Medulla oblongata (tissue), 1 donor: ENCODE data around the gene BIRC2.
"Not testable (repeated sequence)": the region's sequence is repeated elsewhere in the genome, so short reads cannot be mapped to it uniquely, and the experiment has no call there.

ENCODE experiments used
- DNase-seq: peaks from one replicate; pipeline ENCODE4 v3.0.0-alpha.2; 2015; ENCODE audit errors: extremely low spot score

The BIRC2 gene

GRCh38 chr11:102346748-102347461, at the start of gene BIRC2:
Gene BIRC2, plus strand, starts transcription at chr11:102347214. Its CDS starts 2,641 bp downstream, at chr11:102349855.
- peak; percentile 96 for DNase-seq

GRCh38 chr11:102300837-102301236, 46.2 kb upstream of the BIRC2 start:
- DNase-seq, result not testable (repeated sequence)

DNA sequence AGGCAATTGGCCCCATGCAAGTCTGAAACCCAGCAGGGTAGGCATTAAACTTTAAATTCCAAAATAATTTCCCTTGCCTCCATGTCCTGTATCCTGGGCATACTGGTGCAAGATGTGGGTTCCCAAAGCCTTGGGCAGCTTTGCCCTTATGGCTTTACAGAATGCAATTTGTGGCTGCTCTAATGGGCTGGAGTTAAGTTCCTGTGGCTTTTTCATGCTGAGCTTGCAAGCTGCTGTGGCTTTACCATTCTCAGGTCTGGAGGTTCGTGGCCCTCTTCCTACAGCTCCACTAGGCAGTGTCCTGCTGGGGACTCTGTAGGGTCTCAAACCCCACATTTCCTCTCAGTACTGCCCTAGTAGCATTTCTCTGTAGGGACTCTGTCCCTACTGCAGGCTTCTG, 44.8 kb upstream of the BIRC2 start:
- DNase-seq, result no peak

GRCh38 chr11:102304686-102305085, 42.3 kb upstream of the BIRC2 start:
- no peak for DNase-seq

GRCh38 chr11:102305352-102306047, 41.5 kb upstream of the BIRC2 start:
- DNase-seq, result no peak

GRCh38 chr11:102306048-102306597, 40.9 kb upstream of the BIRC2 start:
- no peak for DNase-seq

DNA sequence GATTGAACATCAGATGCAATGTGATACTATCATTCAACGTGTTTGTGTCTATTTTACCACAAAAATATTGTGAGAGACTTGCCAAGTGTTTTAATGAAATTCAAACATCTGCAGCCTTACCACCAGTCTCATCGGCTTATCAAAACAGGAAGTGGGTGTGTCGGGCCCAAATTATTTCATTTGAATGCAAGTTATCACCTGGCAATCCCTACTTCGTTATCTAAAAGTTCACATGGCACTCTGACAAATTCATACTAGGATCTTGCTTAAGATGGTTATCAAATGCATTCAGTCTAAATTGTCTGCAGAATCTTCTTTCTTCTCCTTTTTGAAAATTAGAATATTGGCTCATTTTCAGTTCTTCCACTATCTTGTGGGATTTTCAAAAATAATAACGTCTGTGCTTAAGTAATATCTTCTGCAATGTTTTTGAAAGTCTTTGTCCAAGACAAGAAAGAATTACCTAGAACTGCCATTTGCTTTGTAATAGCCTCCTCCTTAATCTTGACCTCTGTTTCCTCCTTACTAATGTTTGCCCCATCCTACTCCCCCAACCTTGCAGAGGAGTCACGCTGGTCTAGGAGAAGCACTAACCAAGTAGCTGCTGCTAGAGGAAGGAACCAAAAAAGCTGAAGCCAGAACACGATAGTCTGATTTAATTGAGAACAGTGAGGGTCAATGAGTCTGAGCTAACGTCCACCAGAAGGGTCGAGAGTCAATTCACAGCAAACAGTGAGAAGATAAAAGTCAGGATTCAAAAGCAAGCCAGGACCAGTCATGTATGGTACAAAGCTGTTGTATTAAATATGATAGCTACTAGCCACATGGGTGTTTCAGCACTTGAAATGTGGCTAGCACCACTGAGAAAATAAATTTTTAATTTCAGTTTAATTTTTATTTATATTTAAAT, 39.9 kb upstream of the BIRC2 start:
- no peak for DNase-seq

- DNase-seq, result no peak
These were observed 39.3 kb upstream of the BIRC2 start for GRCh38 chr11:102307727-102308038.

DNA sequence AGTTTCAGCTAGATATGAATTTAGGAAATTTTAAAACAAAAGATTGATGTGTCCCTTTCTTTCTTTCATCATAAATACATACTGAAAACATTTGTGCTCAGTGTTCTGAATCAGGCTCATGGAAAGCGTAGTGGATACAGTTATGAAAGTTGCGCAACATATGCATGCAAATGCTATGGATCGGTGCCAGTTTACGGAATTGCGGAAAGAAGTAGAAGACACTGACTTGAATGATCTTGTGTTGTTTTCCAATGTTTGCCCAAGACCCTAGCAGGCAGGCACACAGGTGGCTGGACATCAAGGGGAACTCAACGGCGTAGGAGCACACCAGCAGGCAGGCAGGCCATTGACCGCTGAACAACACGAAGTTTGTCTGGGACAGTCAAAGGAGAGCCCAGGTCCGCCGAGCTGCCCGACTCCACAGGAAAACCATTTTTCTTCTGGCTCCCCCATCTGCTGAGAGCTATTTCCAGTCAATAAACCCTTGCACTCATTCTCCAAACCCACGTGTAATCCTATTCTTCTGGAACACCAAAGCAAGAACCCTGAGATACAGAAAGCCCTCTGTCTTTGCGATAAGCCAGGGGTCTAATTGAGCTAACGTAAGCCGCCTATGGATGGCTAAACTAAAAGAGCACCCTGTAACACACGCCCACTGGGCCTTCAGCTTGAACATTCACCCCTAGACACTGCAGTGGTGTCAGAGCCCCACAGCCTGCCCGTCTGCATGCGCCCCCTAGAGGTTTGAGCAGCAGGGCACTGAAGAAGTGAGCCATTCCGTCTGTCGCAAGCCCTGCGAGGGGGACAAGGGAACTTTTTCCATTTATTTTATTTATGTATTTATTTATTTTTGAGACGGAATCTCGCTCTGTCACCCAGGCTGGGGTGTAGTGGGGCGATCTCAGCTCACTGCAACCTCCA, 37.1 kb upstream of the BIRC2 start:
- DNase-seq, result no peak

GRCh38 chr11:102312667-102313066, 34.3 kb upstream of the BIRC2 start:
- DNase-seq, result no peak

- no peak for DNase-seq
These were observed 33.6 kb upstream of the BIRC2 start for GRCh38 chr11:102313238-102313940.

DNA sequence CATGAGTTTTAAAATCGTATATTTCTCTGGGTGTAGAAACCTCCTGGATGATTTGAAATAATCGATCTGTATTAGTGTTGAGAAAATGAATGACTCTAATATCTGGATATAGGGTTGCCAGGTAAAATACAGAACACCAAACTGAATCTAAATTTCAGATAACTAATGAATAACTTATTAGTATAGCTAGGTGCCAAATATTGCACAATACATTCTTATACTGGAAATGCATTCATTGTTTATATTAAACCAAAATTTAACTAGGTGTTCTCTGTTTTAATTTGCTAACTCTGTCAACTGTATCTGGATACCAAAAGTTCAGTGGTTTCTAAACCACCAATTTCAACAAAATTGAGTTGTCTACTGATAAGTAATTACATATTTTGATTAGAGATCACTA, 32.2 kb upstream of the BIRC2 start:
- no peak for DNase-seq

GRCh38 chr11:102316346-102316904, 30.6 kb upstream of the BIRC2 start:
- no peak for DNase-seq

DNA sequence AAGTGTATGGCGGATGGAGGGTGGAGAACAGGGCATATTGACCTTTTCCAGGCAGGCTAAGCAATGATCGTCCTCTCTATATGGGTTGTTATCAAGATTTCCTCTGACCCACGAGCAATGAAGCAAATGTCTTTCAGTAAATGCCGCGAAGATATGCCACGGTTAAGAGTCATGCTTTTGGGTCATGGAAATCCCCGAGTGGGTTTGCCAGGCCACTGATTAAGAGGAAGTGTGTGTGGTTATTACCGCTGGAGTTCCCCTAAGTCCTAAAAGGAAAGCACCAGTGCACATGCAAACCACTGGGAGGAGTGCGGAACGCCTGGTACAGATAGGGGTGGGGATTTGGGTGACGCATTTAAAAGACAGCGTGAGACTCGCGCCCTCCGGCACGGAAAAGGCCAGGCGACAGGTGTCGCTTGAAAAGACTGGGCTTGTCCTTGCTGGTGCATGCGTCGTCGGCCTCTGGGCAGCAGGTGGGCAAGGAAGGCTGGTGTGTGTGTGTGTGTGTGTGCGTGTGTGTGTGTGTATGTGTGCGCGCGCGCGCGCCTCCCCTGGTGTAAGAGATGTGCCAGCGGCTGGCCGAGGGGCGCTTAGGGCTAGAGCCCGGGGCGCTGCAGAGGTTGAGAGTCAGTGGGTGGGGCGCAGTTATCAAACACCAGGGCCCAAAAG, 29.8 kb upstream of the BIRC2 start, which contains the start of gene BIRC3:
BIRC3 (plus strand) TSS at position 386 of the 669 bp plus-strand sequence. CDS start 7,026 bp downstream, outside the sequence.
- DNase-seq, result peak; percentile 89

DNA sequence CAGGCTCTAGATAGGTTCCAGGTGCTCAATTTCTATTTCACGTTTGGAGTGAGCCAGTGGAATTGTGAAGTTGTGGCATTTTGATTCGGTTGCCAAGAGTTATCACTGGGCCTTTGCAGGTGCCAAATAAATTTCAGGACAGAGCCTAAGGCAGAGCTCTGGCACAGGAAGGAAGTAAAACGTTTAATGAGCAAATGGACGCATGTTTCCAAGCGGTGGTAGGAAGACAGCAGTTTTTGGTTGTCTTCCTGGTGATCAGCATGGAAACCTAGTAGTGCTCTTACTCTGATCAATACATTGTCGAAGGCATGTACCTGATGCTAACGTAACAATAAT, 29.3 kb upstream of the BIRC2 start:
- no peak for DNase-seq

- no peak for DNase-seq
These were observed 28.5 kb upstream of the BIRC2 start for GRCh38 chr11:102318469-102318868.

DNA sequence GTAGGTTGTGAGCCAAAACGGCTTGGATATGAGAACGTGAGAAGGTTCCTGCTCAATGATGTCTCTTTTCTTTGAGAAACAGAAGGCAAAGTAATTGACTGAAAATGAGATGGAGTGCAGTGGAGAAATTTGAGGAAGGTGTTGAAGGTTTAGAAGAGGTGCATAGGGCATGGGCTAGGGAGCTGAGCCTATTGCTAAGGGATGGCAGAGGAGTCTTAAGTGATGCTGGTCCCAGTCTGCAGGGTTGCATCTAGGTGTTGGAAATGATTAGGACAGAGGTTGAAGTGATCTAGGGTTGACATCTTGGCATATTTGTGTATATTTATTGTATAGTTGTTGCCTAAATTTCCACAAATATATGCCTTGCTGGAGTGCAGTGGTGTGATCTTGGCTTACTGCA, 27.5 kb upstream of the BIRC2 start:
- DNase-seq, result no peak

GRCh38 chr11:102320188-102320587, 26.8 kb upstream of the BIRC2 start:
- DNase-seq, result no peak

DNA sequence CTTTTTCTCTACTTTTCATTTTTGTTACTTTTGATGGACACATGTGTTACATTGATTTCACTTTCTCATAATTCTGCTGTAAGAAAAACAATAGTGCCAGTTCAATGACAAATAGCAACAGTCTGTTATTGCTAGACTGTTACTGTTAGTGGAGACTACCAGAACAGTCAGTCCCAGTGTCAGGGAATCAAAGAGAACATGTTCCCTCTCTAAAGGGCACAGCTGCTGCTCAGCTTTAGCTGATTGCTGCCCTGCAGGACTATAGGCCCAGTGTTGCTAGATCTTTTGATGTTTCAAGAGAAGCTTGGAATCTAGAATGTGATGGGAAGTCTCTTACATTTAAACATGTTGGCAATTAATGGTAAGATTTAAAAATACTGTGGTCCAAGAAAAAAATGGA, 26.3 kb upstream of the BIRC2 start:
- peak; percentile 64 for DNase-seq

DNA sequence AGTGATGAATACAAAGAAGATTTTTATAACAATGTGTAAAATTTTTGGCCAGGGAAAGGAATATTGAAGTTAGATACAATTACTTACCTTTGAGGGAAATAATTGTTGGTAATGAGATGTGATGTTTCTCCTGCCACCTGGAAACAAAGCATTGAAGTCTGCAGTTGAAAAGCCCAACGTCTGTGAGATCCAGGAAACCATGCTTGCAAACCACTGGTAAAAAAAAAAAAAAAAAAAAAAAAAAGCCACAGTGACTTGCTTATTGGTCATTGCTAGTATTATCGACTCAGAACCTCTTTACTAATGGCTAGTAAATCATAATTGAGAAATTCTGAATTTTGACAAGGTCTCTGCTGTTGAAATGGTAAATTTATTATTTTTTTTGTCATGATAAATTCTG, 24.5 kb upstream of the BIRC2 start:
- DNase-seq, result no peak
